Astrocyte (in vitro differentiated cells and primary cell): ENCODE data around the gene GAB2.

Experiments used
- EZH2 ChIP-seq: IDR thresholded peaks from 2 replicates; pipeline ENCODE4 v1.6.1; 2012; ENCODE audit warnings: mild to moderate bottlenecking, low read length, inconsistent platforms; ENCODE audit not compliant: insufficient read depth
- TF ChIP-seq, protein P1 (sequence below): IDR thresholded peaks from 2 replicates; pipeline ENCODE4 v1.5.1; 2011; ENCODE audit warnings: low read depth, mild to moderate bottlenecking, inconsistent platforms, low read length, moderate library complexity; ENCODE audit not compliant: insufficient read depth

DNA sequence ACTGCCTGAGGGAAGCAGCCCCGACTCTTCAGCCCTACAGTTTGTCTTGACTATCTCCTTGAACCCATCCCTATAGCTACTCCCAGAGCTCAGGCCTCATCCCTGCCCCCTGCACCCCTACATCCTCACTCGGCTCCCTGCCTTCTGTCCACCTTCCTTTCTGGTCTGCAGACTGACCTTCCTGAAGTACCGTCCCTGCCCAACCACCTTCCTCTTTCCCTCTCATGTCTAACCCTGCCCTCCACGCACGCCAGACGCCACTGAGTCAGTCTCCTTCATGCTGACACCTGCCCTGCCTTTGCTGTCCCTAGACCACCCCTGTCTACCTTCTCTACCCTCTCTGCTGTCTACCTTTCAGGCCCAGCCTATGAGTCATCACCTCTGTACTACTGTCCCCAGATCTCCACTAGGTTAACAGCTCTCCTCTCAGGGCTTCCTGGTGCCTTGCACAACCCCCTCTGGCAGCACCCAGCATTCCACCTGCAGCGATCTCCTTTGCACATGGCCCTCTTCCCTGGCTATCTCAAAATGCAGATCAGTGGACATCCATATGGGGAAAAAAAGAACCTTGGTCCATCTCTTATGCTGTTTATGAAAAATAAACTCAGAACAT is 238.1 kb downstream of the GAB2 start:
- TF ChIP-seq, protein P1, sequence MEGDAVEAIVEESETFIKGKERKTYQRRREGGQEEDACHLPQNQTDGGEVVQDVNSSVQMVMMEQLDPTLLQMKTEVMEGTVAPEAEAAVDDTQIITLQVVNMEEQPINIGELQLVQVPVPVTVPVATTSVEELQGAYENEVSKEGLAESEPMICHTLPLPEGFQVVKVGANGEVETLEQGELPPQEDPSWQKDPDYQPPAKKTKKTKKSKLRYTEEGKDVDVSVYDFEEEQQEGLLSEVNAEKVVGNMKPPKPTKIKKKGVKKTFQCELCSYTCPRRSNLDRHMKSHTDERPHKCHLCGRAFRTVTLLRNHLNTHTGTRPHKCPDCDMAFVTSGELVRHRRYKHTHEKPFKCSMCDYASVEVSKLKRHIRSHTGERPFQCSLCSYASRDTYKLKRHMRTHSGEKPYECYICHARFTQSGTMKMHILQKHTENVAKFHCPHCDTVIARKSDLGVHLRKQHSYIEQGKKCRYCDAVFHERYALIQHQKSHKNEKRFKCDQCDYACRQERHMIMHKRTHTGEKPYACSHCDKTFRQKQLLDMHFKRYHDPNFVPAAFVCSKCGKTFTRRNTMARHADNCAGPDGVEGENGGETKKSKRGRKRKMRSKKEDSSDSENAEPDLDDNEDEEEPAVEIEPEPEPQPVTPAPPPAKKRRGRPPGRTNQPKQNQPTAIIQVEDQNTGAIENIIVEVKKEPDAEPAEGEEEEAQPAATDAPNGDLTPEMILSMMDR, result no peak
- TF ChIP-seq EZH2, result no peak
